ENCODE measurements around the gene FMN2.

The FMN2 gene

GRCh38 chr1:240487493-240487892, 395.8 kb downstream of the FMN2 start:
- TF ChIP-seq PAX5 (IDR thresholded peaks at IDR 0.05; ENCODE audit: insufficient read depth, low read length, severe bottlenecking) = no peak
- no peak for TF ChIP-seq POLR2A (IDR thresholded peaks at IDR 0.05; ENCODE audit: low read depth, low read length)
- no peak for TF ChIP-seq SPI1 (IDR thresholded peaks at IDR 0.05; ENCODE audit: low read depth, low read length)
- no peak for TF ChIP-seq POU2F2 (IDR thresholded peaks at IDR 0.05; ENCODE audit: low read depth, low read length)
- no peak for TF ChIP-seq TAF1 (IDR thresholded peaks at IDR 0.05; ENCODE audit: low read depth, low read length)
- no peak for TF ChIP-seq POLR2AphosphoS5 (IDR thresholded peaks at IDR 0.05; ENCODE audit: low read depth, low read length)
- FAIRE-seq (no peak), DNase-seq (ENCODE audit: insufficient read length, low spot score) (no peak)

DNA sequence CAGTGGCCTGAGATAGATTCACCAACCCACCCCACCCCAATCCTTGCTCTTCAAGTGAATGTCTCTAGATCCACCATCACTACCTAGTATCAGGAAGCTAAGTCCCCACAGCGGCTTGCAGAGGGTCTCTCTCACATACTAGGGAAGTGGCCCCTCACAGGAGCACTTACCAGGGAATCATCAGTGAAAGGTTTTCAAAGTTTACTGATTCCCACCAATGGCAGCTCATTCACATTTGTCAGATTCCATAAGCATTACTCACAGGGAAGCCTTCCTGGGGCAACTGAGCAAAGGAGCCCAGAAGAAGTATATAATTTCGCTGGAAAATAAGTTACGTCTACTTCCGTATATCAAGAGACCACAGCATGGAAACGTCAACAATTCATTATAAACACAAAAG, 399.5 kb downstream of the FMN2 start:
- FAIRE-seq (no peak), DNase-seq (ENCODE audit: insufficient read length, low spot score) (no peak)
- TF ChIP-seq PAX5 (IDR thresholded peaks at IDR 0.05; ENCODE audit: insufficient read depth, low read length, severe bottlenecking) (no peak), POU2F2 (IDR thresholded peaks at IDR 0.05; ENCODE audit: low read depth, low read length) (no peak), TAF1 (IDR thresholded peaks at IDR 0.05; ENCODE audit: low read depth, low read length) (no peak), SPI1 (IDR thresholded peaks at IDR 0.05; ENCODE audit: low read depth, low read length) (no peak), POLR2AphosphoS5 (IDR thresholded peaks at IDR 0.05; ENCODE audit: low read depth, low read length) (no peak), POLR2A (IDR thresholded peaks at IDR 0.05; ENCODE audit: low read depth, low read length) (no peak)

DNA sequence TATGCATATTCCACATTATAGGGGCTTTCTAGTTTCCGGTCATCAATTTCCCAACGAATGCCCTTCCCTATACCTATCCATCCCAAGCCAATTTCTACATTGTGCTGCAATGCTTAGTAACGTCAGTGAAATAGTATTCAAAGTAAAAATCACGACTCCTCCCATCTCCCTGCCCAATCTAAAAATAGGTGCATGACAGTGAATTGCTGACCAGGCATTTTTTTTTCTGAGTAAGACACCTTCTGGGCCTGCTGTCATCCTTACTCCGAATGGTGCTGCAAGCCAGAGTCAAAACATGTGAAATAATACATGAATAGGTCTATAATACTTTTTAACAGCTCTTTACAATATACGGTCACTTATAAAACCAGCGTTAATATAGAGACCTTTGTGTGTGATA, 400.1 kb downstream of the FMN2 start:
- TF ChIP-seq POLR2A (IDR thresholded peaks at IDR 0.05; ENCODE audit: low read depth, low read length) = no peak
- no peak for DNase-seq (ENCODE audit: insufficient read length, low spot score)
- no peak for FAIRE-seq

- TF ChIP-seq TAF1 (IDR thresholded peaks at IDR 0.05; ENCODE audit: low read depth, low read length) (no peak), POLR2A (IDR thresholded peaks at IDR 0.05; ENCODE audit: low read depth, low read length) (no peak), PAX5 (IDR thresholded peaks at IDR 0.05; ENCODE audit: insufficient read depth, low read length, severe bottlenecking) (no peak), POLR2AphosphoS5 (IDR thresholded peaks at IDR 0.05; ENCODE audit: low read depth, low read length) (no peak), SPI1 (IDR thresholded peaks at IDR 0.05; ENCODE audit: low read depth, low read length) (no peak), POU2F2 (IDR thresholded peaks at IDR 0.05; ENCODE audit: low read depth, low read length) (no peak)
- no peak for FAIRE-seq
- DNase-seq (ENCODE audit: insufficient read length, low spot score) = no peak
Measured at GRCh38 chr1:240492832-240493440, 401.3 kb downstream of the FMN2 start.

- no peak for DNase-seq (ENCODE audit: insufficient read length, low spot score)
- no peak for FAIRE-seq
- TF ChIP-seq POLR2AphosphoS5 (IDR thresholded peaks at IDR 0.05; ENCODE audit: low read depth, low read length) = no peak
- no peak for TF ChIP-seq SPI1 (IDR thresholded peaks at IDR 0.05; ENCODE audit: low read depth, low read length)
- TF ChIP-seq POU2F2 (IDR thresholded peaks at IDR 0.05; ENCODE audit: low read depth, low read length) = no peak
- TF ChIP-seq PAX5 (IDR thresholded peaks at IDR 0.05; ENCODE audit: insufficient read depth, low read length, severe bottlenecking) = no peak
- no peak for TF ChIP-seq POLR2A (IDR thresholded peaks at IDR 0.05; ENCODE audit: low read depth, low read length)
- TF ChIP-seq TAF1 (IDR thresholded peaks at IDR 0.05; ENCODE audit: low read depth, low read length) = no peak
Measured at GRCh38 chr1:240495601-240496000, 403.9 kb downstream of the FMN2 start.

DNA sequence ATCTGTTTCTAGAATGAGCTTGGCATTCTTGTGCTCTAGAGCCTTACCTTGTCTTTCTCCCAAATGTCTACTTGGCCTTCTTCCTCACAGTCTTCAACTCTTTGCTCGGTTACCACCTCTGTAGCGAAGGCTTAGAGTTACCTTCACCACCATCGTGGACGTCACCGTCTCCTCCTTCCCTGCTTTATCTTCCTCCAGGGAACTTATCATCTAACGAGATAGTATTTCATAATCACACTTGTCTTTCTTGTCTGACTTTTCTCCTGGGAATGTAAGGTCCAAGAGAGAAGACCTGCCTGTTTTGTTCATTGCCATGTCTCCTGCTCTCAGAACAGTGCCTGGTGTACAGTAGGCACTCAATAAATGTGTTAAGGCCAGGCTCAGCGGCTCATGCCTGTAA, 404.7 kb downstream of the FMN2 start:
- FAIRE-seq (no peak), DNase-seq (ENCODE audit: insufficient read length, low spot score) (no peak)
- no peak for TF ChIP-seq TAF1 (IDR thresholded peaks at IDR 0.05; ENCODE audit: low read depth, low read length)
- no peak for TF ChIP-seq PAX5 (IDR thresholded peaks at IDR 0.05; ENCODE audit: insufficient read depth, low read length, severe bottlenecking)
- TF ChIP-seq POLR2AphosphoS5 (IDR thresholded peaks at IDR 0.05; ENCODE audit: low read depth, low read length) = no peak
- no peak for TF ChIP-seq POLR2A (IDR thresholded peaks at IDR 0.05; ENCODE audit: low read depth, low read length)
- no peak for TF ChIP-seq SPI1 (IDR thresholded peaks at IDR 0.05; ENCODE audit: low read depth, low read length)
- TF ChIP-seq POU2F2 (IDR thresholded peaks at IDR 0.05; ENCODE audit: low read depth, low read length) = no peak

DNA sequence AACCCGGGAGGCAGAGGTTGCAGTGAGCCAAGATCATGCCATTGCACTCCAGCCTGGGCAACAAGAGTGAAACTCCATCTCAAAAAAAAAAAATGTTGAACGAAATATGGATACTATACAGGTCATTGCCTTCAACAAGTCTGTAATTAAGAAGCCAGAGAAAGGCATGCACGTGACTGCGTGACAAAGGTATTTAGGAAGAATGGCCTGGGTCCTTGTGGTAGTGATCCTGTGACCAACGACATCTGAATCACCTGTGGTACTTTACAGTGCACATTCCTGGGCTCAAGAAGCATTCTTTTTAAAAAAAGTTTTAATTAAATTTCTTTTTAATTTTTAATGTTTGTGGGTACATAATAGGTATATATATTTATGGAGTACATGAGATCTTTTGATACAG, 405.3 kb downstream of the FMN2 start:
- no peak for FAIRE-seq
- TF ChIP-seq POLR2AphosphoS5 (IDR thresholded peaks at IDR 0.05; ENCODE audit: low read depth, low read length) (no peak), TAF1 (IDR thresholded peaks at IDR 0.05; ENCODE audit: low read depth, low read length) (no peak), POLR2A (IDR thresholded peaks at IDR 0.05; ENCODE audit: low read depth, low read length) (no peak), POU2F2 (IDR thresholded peaks at IDR 0.05; ENCODE audit: low read depth, low read length) (no peak), PAX5 (IDR thresholded peaks at IDR 0.05; ENCODE audit: insufficient read depth, low read length, severe bottlenecking) (no peak), SPI1 (IDR thresholded peaks at IDR 0.05; ENCODE audit: low read depth, low read length) (no peak)
- DNase-seq (ENCODE audit: insufficient read length, low spot score) = no peak

DNA sequence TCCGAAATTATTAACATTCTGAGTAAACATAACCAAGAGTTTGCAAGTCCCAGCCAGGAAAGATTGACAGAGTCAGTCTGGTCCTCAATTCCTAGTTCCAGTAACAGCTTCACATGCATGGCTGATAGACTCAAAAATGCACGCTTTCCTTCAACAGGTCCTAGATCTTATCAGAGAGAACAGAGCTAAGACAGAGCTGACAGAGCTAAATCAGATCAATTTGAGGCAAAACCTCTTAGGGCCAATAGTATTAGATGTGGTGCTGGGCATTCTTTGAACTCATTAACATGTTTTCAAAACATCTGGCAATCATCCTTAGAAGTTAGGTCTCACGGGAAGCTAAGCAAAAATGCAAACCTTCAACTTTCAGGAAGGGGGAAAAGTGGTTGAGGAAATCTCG, 406.2 kb downstream of the FMN2 start:
- no peak for TF ChIP-seq POLR2AphosphoS5 (IDR thresholded peaks at IDR 0.05; ENCODE audit: low read depth, low read length)
- no peak for TF ChIP-seq PAX5 (IDR thresholded peaks at IDR 0.05; ENCODE audit: insufficient read depth, low read length, severe bottlenecking)
- no peak for TF ChIP-seq POU2F2 (IDR thresholded peaks at IDR 0.05; ENCODE audit: low read depth, low read length)
- TF ChIP-seq SPI1 (IDR thresholded peaks at IDR 0.05; ENCODE audit: low read depth, low read length) = no peak
- no peak for TF ChIP-seq TAF1 (IDR thresholded peaks at IDR 0.05; ENCODE audit: low read depth, low read length)
- TF ChIP-seq POLR2A (IDR thresholded peaks at IDR 0.05; ENCODE audit: low read depth, low read length) = no peak
- DNase-seq (ENCODE audit: insufficient read length, low spot score) (no peak), FAIRE-seq (no peak)

DNA sequence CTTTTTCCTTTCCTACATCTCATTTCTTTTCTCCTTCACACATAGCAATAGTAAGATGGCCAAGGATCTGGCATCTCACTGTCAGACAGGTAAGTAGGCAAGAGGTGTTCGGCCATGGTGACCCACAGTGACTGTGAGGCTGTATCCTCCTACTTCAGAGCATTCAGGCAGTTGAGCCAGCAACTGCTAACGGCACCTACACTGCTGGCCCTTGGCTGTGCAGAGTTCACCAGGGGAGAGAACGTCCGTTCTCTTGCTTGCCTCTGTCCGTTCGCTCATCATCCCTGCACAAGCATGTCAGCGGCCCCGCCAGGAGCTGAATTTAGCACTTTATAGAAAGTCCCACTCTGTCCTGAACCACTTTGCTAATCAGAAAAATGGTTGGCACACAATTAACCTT, 406.7 kb downstream of the FMN2 start:
- DNase-seq (ENCODE audit: insufficient read length, low spot score) = no peak
- FAIRE-seq = no peak
- TF ChIP-seq POLR2AphosphoS5 (IDR thresholded peaks at IDR 0.05; ENCODE audit: low read depth, low read length) (no peak), TAF1 (IDR thresholded peaks at IDR 0.05; ENCODE audit: low read depth, low read length) (no peak), POU2F2 (IDR thresholded peaks at IDR 0.05; ENCODE audit: low read depth, low read length) (no peak), PAX5 (IDR thresholded peaks at IDR 0.05; ENCODE audit: insufficient read depth, low read length, severe bottlenecking) (no peak), POLR2A (IDR thresholded peaks at IDR 0.05; ENCODE audit: low read depth, low read length) (no peak)

- no peak for FAIRE-seq
- DNase-seq (ENCODE audit: insufficient read length, low spot score) = no peak
- TF ChIP-seq POLR2AphosphoS5 (IDR thresholded peaks at IDR 0.05; ENCODE audit: low read depth, low read length) (no peak), POU2F2 (IDR thresholded peaks at IDR 0.05; ENCODE audit: low read depth, low read length) (no peak), PAX5 (IDR thresholded peaks at IDR 0.05; ENCODE audit: insufficient read depth, low read length, severe bottlenecking) (no peak), TAF1 (IDR thresholded peaks at IDR 0.05; ENCODE audit: low read depth, low read length) (no peak), SPI1 (IDR thresholded peaks at IDR 0.05; ENCODE audit: low read depth, low read length) (no peak), POLR2A (IDR thresholded peaks at IDR 0.05; ENCODE audit: low read depth, low read length) (no peak)
Measured at GRCh38 chr1:240499012-240499411, 407.3 kb downstream of the FMN2 start.

All from GM12891 (cell line).